CD4-positive, alpha-beta T cell (primary cell): ENCODE results near the gene SOX5. TPM values are rescaled to one million over a fixed set of nuclear protein-coding genes. Genes with fewer than 3 reads are reported as not detected.

Experiments
- ATAC-seq: fragments of 200-7000 bp; cut with Tn5 transposase; one replicate; pipeline ENCODE4 v1.10.0; 2022; ENCODE audit warnings: mild to moderate bottlenecking; ENCODE audit not compliant: poor library complexity
- CTCF ChIA-PET: fragments of 350-600 bp; sonication (Branson Sonifier 250); formaldehyde crosslinking; loops from one replicate; lab custom pipeline; 2021; ENCODE audit warnings: antibody characterized with exemption, inconsistent platforms; lab: Charles Lee
- POLR2A ChIA-PET: fragments of 350-600 bp; sonication (Branson Sonifier 250); formaldehyde crosslinking; loops from one replicate; lab custom pipeline; 2021; ENCODE audit warnings: antibody characterized with exemption, inconsistent platforms; lab: Charles Lee
- DNase-seq, 14 experiments: peaks; one replicate each; pipeline ENCODE4 v3.0.0-alpha.2; 2013 to 2020; ENCODE audit warnings: mixed read lengths in 2 of 14
- H3K27ac ChIP-seq, 2 donors: one replicate each; pipeline versions ENCODE4 v1.5.1 to v1.7.0; 2013; ENCODE audit warnings: low read length in 2 of 2, low read depth in 1 of 2, mild to moderate bottlenecking in 1 of 2
- H3K27me3 ChIP-seq, 2 experiments: 1 replicate in 1 of 2; 2 replicates in 1 of 2; pipeline versions ENCODE4 v1.6.1 to v1.7.0; 2013; ENCODE audit warnings: low read length in 2 of 2, control low read depth in 1 of 2, mild to moderate bottlenecking in 1 of 2, moderate library complexity in 1 of 2; ENCODE audit not compliant: insufficient read depth in 2 of 2, control insufficient read depth in 1 of 2
- H3K36me3 ChIP-seq: one replicate; pipeline ENCODE4 v1.6.1; 2013; ENCODE audit warnings: low read length, control low read depth; ENCODE audit not compliant: insufficient read depth
- H3K4me1 ChIP-seq: one replicate; pipeline ENCODE4 v1.6.1; 2013; ENCODE audit warnings: low read length, control low read depth; ENCODE audit not compliant: insufficient read depth
- H3K4me3 ChIP-seq: one replicate; pipeline ENCODE4 v1.5.1; 2013; ENCODE audit warnings: mild to moderate bottlenecking, low read length, moderate library complexity
- H3K9me3 ChIP-seq, 2 experiments: 1 replicate in 1 of 2; 2 replicates in 1 of 2; pipeline versions ENCODE4 v1.6.1 to v1.7.0; 2013; ENCODE audit warnings: low read length in 2 of 2, mild to moderate bottlenecking in 2 of 2, control low read depth in 1 of 2, moderate library complexity in 1 of 2; ENCODE audit not compliant: control insufficient read depth in 1 of 2, insufficient read depth in 1 of 2
- H3K27ac Mint-ChIP-seq: one replicate; pipeline ENCODE4 v1.8.0; 2020; ENCODE audit warnings: mixed read lengths
- H3K27me3 Mint-ChIP-seq: one replicate; pipeline ENCODE4 v1.8.0; 2021; ENCODE audit warnings: mixed read lengths
- H3K36me3 Mint-ChIP-seq: one replicate; pipeline ENCODE4 v1.8.0; 2021; ENCODE audit warnings: low read depth, mixed read lengths
- H3K4me1 Mint-ChIP-seq: one replicate; pipeline ENCODE4 v1.8.0; 2021; ENCODE audit warnings: low read depth, mixed read lengths
- H3K4me3 Mint-ChIP-seq: one replicate; pipeline ENCODE4 v1.8.0; 2020; ENCODE audit warnings: mild to moderate bottlenecking, mixed read lengths
- H3K9me3 Mint-ChIP-seq: one replicate; pipeline ENCODE4 v1.8.0; 2020; ENCODE audit warnings: mixed read lengths
- intact Hi-C, 2 experiments: fragments of 100-400 bp; cut with DNase I in 1 of 2; cut with micrococcal nuclease in 1 of 2; formaldehyde crosslinking; loops; one replicate each; pipeline versions ENCODE4 v1.15.1 to v1.9.0; 2023 to 2025; cut with DNase I, micrococcal nuclease
- total RNA-seq, 174 experiments: library from RNA in 2 of 174; stranded (reverse) in 2 of 174; gene quantifications; one replicate each; pipeline ENCODE4 v1.2.3 and lab custom pipeline; 2021 to 2026
- TF ChIP-seq, protein P1 (sequence below): fragments of 200-600 bp; IDR thresholded peaks from one replicate; pipeline ENCODE4 v1.8.0; 2022; ENCODE audit warnings: antibody characterized with exemption, mild to moderate bottlenecking

The SOX5 gene
- total RNA-seq, 2 experiments from 2014 or later, result not detected

DNA sequence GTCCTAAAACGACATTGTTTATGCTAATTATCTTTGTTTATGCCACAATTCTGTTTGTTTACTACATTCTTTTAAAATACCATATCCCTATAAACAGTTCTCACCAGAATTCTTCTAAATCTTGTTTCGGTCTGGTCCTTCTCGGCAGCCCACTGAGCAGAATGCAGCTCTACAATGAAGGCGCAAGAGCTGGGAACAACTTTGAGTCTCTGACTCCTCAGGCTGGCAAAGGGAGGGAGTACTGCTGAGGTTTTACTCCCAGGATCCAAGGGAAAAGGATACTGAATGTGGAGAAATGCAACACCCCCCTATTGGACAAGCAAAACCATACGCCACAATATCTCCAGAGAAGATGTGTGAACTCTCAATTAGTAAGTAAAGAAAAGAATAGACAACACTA lies 5.4 kb downstream of the SOX5 start:
- ATAC-seq (no peak), DNase-seq (no peak)
- H3K27me3 Mint-ChIP-seq, result no peaks in the 10 kb centered on the region
- H3K36me3 Mint-ChIP-seq, result no peaks in the 10 kb centered on the region
- Histone ChIP-seq H3K4me1 (no peaks in the 10 kb centered on the region), H3K36me3 (no peaks in the 10 kb centered on the region), H3K4me3 (no peak overlapping the region), H3K27me3 (no peaks in the 10 kb centered on the region), H3K9me3 (no peaks in the 10 kb centered on the region), H3K27ac (no peak overlapping the region)
- no peak overlapping the region for H3K4me3 Mint-ChIP-seq
- POLR2A ChIA-PET, result no interaction called here
- no peak overlapping the region for H3K27ac Mint-ChIP-seq
- CTCF ChIA-PET, result no interaction called here
- no peaks in the 10 kb centered on the region for H3K4me1 Mint-ChIP-seq
- TF ChIP-seq, protein P1, sequence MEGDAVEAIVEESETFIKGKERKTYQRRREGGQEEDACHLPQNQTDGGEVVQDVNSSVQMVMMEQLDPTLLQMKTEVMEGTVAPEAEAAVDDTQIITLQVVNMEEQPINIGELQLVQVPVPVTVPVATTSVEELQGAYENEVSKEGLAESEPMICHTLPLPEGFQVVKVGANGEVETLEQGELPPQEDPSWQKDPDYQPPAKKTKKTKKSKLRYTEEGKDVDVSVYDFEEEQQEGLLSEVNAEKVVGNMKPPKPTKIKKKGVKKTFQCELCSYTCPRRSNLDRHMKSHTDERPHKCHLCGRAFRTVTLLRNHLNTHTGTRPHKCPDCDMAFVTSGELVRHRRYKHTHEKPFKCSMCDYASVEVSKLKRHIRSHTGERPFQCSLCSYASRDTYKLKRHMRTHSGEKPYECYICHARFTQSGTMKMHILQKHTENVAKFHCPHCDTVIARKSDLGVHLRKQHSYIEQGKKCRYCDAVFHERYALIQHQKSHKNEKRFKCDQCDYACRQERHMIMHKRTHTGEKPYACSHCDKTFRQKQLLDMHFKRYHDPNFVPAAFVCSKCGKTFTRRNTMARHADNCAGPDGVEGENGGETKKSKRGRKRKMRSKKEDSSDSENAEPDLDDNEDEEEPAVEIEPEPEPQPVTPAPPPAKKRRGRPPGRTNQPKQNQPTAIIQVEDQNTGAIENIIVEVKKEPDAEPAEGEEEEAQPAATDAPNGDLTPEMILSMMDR, result no peak
- H3K9me3 Mint-ChIP-seq, result no peaks in the 10 kb centered on the region
- intact Hi-C loops, result no loop called here

DNA sequence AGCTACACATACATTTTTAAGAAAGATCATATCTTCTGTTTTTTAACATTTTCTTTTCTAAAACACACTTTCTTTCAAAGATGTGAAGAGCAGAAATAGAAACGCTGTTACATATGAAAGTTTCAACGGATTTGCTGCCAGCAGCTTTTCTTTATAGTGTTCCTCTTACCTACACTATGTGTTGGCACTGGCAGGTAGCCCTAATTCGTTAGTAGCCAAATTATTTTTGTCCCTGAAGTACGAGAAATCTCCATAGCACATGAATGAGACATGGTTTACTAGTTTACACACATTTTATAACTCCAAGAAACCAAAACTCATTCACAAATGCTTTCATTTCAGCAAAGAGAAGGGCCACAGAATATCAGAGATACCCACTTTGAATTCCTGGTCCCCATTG lies 6.6 kb downstream of the SOX5 start:
- no peak for ATAC-seq
- Histone ChIP-seq H3K36me3 (no peaks in the 10 kb centered on the region), H3K27me3 (no peaks in the 10 kb centered on the region), H3K9me3 (no peaks in the 10 kb centered on the region), H3K4me1 (no peaks in the 10 kb centered on the region), H3K4me3 (no peak overlapping the region), H3K27ac (no peak overlapping the region)
- H3K9me3 Mint-ChIP-seq, result no peaks in the 10 kb centered on the region
- H3K36me3 Mint-ChIP-seq, result no peaks in the 10 kb centered on the region
- H3K27ac Mint-ChIP-seq, result no peak overlapping the region
- TF ChIP-seq, protein P1, result no peak
- ChIA-PET CTCF (no interaction called here), POLR2A (no interaction called here)
- no peak overlapping the region for H3K4me3 Mint-ChIP-seq
- no peak for DNase-seq
- H3K4me1 Mint-ChIP-seq, result no peaks in the 10 kb centered on the region
- H3K27me3 Mint-ChIP-seq, result no peaks in the 10 kb centered on the region
- intact Hi-C loops, result no loop called here

DNA sequence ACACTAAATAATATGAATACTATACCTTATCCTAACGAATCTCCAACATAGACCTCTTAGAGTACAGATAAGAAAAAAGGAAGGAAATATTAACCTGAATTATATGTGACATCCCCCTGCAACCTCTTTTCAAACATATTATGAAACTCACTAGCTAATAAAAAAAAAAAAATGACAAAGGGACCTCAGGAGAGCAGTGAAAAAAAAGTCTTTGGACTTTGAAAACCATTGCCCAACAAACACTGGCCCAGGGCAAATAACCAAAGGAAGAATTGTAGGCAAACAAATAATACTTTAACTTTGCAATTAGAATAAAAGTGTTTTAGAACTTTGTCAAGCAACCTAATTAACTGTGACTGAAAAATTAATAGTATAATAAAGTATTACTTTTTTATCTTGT lies 7.7 kb downstream of the SOX5 start:
- Histone ChIP-seq H3K9me3 (no peaks in the 10 kb centered on the region), H3K27me3 (no peaks in the 10 kb centered on the region), H3K4me1 (no peaks in the 10 kb centered on the region), H3K4me3 (no peak overlapping the region), H3K27ac (no peak overlapping the region), H3K36me3 (no peaks in the 10 kb centered on the region)
- ATAC-seq (no peak), DNase-seq (no peak)
- Mint-ChIP-seq H3K36me3 (no peaks in the 10 kb centered on the region), H3K27ac (no peak overlapping the region), H3K27me3 (no peaks in the 10 kb centered on the region), H3K4me1 (no peaks in the 10 kb centered on the region), H3K9me3 (no peaks in the 10 kb centered on the region), H3K4me3 (no peak overlapping the region)
- POLR2A ChIA-PET, result no interaction called here
- TF ChIP-seq, protein P1, result no peak
- CTCF ChIA-PET, result no interaction called here
- intact Hi-C loops, result no loop called here
